Osteoblast (primary cell): ENCODE data around the gene ETV6. TPM values are rescaled to one million over a fixed set of nuclear protein-coding genes. Genes with fewer than 3 reads are reported as not detected.

Experiments
- DNase-seq: peaks from one replicate; pipeline ENCODE4 v3.0.0; 2011; ENCODE audit warnings: low spot score, mixed read lengths; ENCODE audit not compliant: insufficient read length; ENCODE audit errors: missing footprints
- H2AFZ ChIP-seq: 2 replicates; pipeline ENCODE4 v1.6.0; 2011; ENCODE audit warnings: mild to moderate bottlenecking, low read length
- H3K27ac ChIP-seq: 2 replicates; pipeline ENCODE4 v1.5.1; 2011; ENCODE audit warnings: mild to moderate bottlenecking, low read depth, low read length, moderate library complexity
- H3K27me3 ChIP-seq: 2 replicates; pipeline ENCODE4 v1.6.0; 2012; ENCODE audit warnings: mild to moderate bottlenecking, control low read depth, inconsistent platforms, low read length, moderate library complexity; ENCODE audit not compliant: insufficient read depth
- H3K36me3 ChIP-seq: 2 replicates; pipeline ENCODE4 v1.5.1; 2011; ENCODE audit warnings: mild to moderate bottlenecking, low read length, control low read depth, moderate library complexity; ENCODE audit not compliant: insufficient read depth
- H3K4me1 ChIP-seq: 2 replicates; pipeline ENCODE4 v1.5.1; 2011; ENCODE audit warnings: mild to moderate bottlenecking, low read length, control low read depth, moderate library complexity; ENCODE audit not compliant: insufficient read depth
- H3K4me2 ChIP-seq: 2 replicates; pipeline ENCODE4 v1.6.0; 2011; ENCODE audit warnings: mild to moderate bottlenecking, low read length; ENCODE audit not compliant: insufficient read depth
- H3K4me3 ChIP-seq: fragments of 200-600 bp; sonication (generic); 3 replicates; pipeline ENCODE4 v1.5.1; 2012; ENCODE audit warnings: mild to moderate bottlenecking, low read length, inconsistent platforms; ENCODE audit not compliant: insufficient read depth
- H3K79me2 ChIP-seq: 2 replicates; pipeline ENCODE4 v1.6.0; 2012; ENCODE audit warnings: mild to moderate bottlenecking, low read length, control low read depth, inconsistent platforms; ENCODE audit not compliant: insufficient read depth
- H3K9me3 ChIP-seq: 2 replicates; pipeline ENCODE4 v1.5.1; 2011; ENCODE audit warnings: low read depth, low read length, control low read depth
- H4K20me1 ChIP-seq: 2 replicates; pipeline ENCODE4 v1.6.0; 2012; ENCODE audit warnings: mild to moderate bottlenecking, low read length, control low read depth; ENCODE audit not compliant: insufficient read depth
- CTCF ChIP-seq: IDR thresholded peaks from 2 replicates; pipeline ENCODE4 v1.5.1; 2011; ENCODE audit warnings: mild to moderate bottlenecking, low read depth, low read length, moderate library complexity; ENCODE audit errors: extremely low read depth
- total RNA-seq: library from RNA; depleted of rRNA; stranded (reverse); fragments of >200 nt; gene quantifications from 2 replicates; pipeline ENCODE4 v1.2.3, GENCODE V29; 2012

The ETV6 gene
- total RNA-seq, 1 donor = 16.3 TPM

GRCh38 chr12:11880381-11880780 lies 230.9 kb downstream of the ETV6 start:
- H3K36me3 ChIP-seq = peaks cover 12% of the 10 kb centered on the region
- no peak overlapping the region for H3K4me2 ChIP-seq
- H3K4me3 ChIP-seq = no peak overlapping the region
- H3K27ac ChIP-seq = no peak overlapping the region
- H2AFZ ChIP-seq = no peak overlapping the region
- H4K20me1 ChIP-seq = no peaks in the 10 kb centered on the region
- H3K9me3 ChIP-seq = no peaks in the 10 kb centered on the region
- peaks cover 6% of the 10 kb centered on the region for H3K79me2 ChIP-seq
- no peaks in the 10 kb centered on the region for H3K27me3 ChIP-seq
- no peak for DNase-seq
- no peak for TF ChIP-seq CTCF
- H3K4me1 ChIP-seq = peaks cover 46% of the 10 kb centered on the region

DNA sequence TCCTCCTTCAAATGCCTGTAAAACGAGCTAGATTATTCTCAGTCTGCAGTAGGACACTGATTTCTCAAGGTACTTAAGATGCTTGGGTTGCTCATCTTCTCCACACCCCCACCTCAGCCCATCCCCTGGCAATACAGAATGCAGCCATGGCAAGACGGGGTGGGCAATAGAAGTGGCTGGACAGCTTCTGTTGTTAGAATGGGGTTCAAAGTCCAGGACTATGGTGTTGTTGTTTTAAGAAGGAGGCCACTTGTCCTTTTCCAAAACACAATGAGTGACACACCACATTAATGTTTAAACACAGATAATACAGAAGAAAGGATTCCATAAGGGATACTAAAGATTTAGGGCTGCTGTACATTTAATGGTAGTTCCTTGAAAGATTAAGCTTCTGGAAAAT lies 232.4 kb downstream of the ETV6 start:
- H3K27me3 ChIP-seq = no peaks in the 10 kb centered on the region
- H3K9me3 ChIP-seq = no peaks in the 10 kb centered on the region
- peaks cover 55% of the 10 kb centered on the region for H3K4me1 ChIP-seq
- TF ChIP-seq CTCF = no peak
- H3K36me3 ChIP-seq = peaks cover 18% of the 10 kb centered on the region
- H4K20me1 ChIP-seq = no peaks in the 10 kb centered on the region
- no peak for DNase-seq
- H3K4me2 ChIP-seq = no peak overlapping the region
- no peak overlapping the region for H3K4me3 ChIP-seq
- no peak overlapping the region for H2AFZ ChIP-seq
- no peak overlapping the region for H3K27ac ChIP-seq
- H3K79me2 ChIP-seq = peaks cover 6% of the 10 kb centered on the region

DNA sequence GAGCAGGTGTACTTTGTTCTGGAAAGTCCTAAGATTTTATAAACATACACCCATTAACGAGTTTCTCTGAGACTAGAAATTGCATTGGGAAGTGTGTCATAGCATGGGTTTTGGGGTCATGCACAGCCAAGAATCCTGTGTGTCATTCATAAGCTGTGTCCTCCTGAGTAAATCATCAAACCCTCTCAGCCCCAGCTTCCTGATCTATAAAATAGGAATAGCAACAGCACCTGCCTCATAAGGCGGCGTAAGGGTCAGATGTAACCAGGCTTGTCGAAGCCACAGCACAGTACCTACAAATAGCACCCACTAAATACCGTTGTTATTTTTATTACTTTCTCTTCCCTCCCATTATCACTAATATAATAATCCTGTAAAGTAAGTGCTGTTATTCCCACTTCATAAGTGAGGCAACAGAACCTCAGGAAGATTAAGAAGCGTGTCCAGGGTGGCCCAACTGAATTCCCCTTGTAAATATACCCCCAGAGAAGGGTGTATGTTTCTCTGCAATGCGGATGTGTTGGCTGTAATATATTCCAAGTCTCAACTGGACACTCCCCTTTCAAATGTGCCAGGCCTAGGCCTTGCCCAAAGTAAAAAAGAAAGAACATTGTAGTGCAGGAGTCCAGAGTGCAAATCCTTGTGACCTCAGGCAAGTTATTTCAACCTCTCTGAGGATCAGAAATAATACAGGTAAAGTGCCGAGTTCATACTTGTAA lies 233.0 kb downstream of the ETV6 start:
- Histone ChIP-seq H3K9me3 (no peaks in the 10 kb centered on the region), H3K27ac (no peak overlapping the region), H3K36me3 (peaks cover 23% of the 10 kb centered on the region), H3K79me2 (peaks cover 6% of the 10 kb centered on the region), H3K4me2 (no peak overlapping the region), H2AFZ (no peak overlapping the region), H3K27me3 (no peaks in the 10 kb centered on the region), H4K20me1 (no peaks in the 10 kb centered on the region), H3K4me1 (peaks cover 54% of the 10 kb centered on the region), H3K4me3 (no peak overlapping the region)
- TF ChIP-seq CTCF = no peak
- no peak for DNase-seq

GRCh38 chr12:11884116-11884515 lies 234.6 kb downstream of the ETV6 start:
- no peak for DNase-seq
- TF ChIP-seq CTCF = no peak
- Histone ChIP-seq H3K27ac (peak overlapping the region; percentile 40), H3K79me2 (no peaks in the 10 kb centered on the region), H3K4me2 (no peak overlapping the region), H3K36me3 (peaks cover 23% of the 10 kb centered on the region), H3K4me1 (peaks cover 37% of the 10 kb centered on the region), H3K9me3 (no peaks in the 10 kb centered on the region), H3K4me3 (no peak overlapping the region), H3K27me3 (no peaks in the 10 kb centered on the region), H2AFZ (no peak overlapping the region), H4K20me1 (no peaks in the 10 kb centered on the region)
